Measurements from ENCODE around the gene HIVEP3. TPM values are rescaled to one million over a fixed set of nuclear protein-coding genes. Genes with fewer than 3 reads are reported as not detected.

HIVEP3 gene
- total RNA-seq, 4 donors from 2014 or later = 4.6 to 8.3 (median 6.5) TPM

GRCh38 chr1:41504114-41505035, 414.3 kb downstream of the HIVEP3 start:
- Histone ChIP-seq H3K36me3 (no peaks in the 10 kb centered on the region), H3K4me3 (no peak overlapping the region), H3K27ac (no peak overlapping the region), H3K27me3 (no peaks in the 10 kb centered on the region), H3K9me3 (no peaks in the 10 kb centered on the region), H3K4me1 (peaks cover 0 to 33% (median 3%) of the 10 kb centered on the region in 4 donors)
- peak in 1 of 3 donors; percentile 58 for DNase-seq
- TF ChIP-seq POLR2A (IDR thresholded peaks at IDR 0.05) (no peak), CTCF (IDR thresholded peaks at IDR 0.05) (no peak)

GRCh38 chr1:41503538-41504113, 415.1 kb downstream of the HIVEP3 start:
- no peak overlapping the region for H3K4me3 ChIP-seq
- no peaks in the 10 kb centered on the region for H3K9me3 ChIP-seq
- no peak overlapping the region for H3K27ac ChIP-seq
- no peaks in the 10 kb centered on the region for H3K36me3 ChIP-seq
- H3K4me1 ChIP-seq = peaks cover 0 to 40% (median 5%) of the 10 kb centered on the region in 4 donors
- H3K27me3 ChIP-seq = no peaks in the 10 kb centered on the region
- DNase-seq = no peak
- TF ChIP-seq CTCF (IDR thresholded peaks at IDR 0.05) (no peak), POLR2A (IDR thresholded peaks at IDR 0.05) (no peak)

GRCh38 chr1:41502912-41503311, 415.8 kb downstream of the HIVEP3 start:
- Histone ChIP-seq H3K4me1 (peaks cover 0 to 46% (median 5%) of the 10 kb centered on the region in 4 donors), H3K36me3 (no peaks in the 10 kb centered on the region), H3K4me3 (no peak overlapping the region), H3K9me3 (no peaks in the 10 kb centered on the region), H3K27ac (no peak overlapping the region), H3K27me3 (no peaks in the 10 kb centered on the region)
- TF ChIP-seq POLR2A (IDR thresholded peaks at IDR 0.05) = no peak
- TF ChIP-seq CTCF (IDR thresholded peaks at IDR 0.05) = no peak
- DNase-seq = no peak

- Histone ChIP-seq H3K4me3 (no peak overlapping the region), H3K9me3 (no peaks in the 10 kb centered on the region), H3K36me3 (no peaks in the 10 kb centered on the region), H3K4me1 (peaks cover 0 to 52% (median 7%) of the 10 kb centered on the region in 4 donors), H3K27me3 (no peaks in the 10 kb centered on the region), H3K27ac (peak overlapping the region in 3 of 4 donors; percentile 63 to 84 (median 74))
- no peak for TF ChIP-seq CTCF (IDR thresholded peaks at IDR 0.05)
- TF ChIP-seq POLR2A (IDR thresholded peaks at IDR 0.05) = peak in 1 of 2 donors; percentile 38
- DNase-seq = peak in 2 of 3 donors; percentile 90 to 93
These were observed 417.1 kb downstream of the HIVEP3 start for GRCh38 chr1:41501581-41501980.

- DNase-seq = no peak
- H3K36me3 ChIP-seq = no peaks in the 10 kb centered on the region
- peaks cover 3 to 59% (median 12%) of the 10 kb centered on the region in 4 donors for H3K4me1 ChIP-seq
- peak overlapping the region in 3 of 4 donors; percentile 63 to 84 (median 74) for H3K27ac ChIP-seq
- no peak for TF ChIP-seq POLR2A (IDR thresholded peaks at IDR 0.05)
- TF ChIP-seq CTCF (IDR thresholded peaks at IDR 0.05) = no peak
- H3K4me3 ChIP-seq = no peak overlapping the region
- no peaks in the 10 kb centered on the region for H3K9me3 ChIP-seq
- H3K27me3 ChIP-seq = no peaks in the 10 kb centered on the region
These were observed 417.8 kb downstream of the HIVEP3 start for GRCh38 chr1:41500781-41501518.
